A549 (cell line): ENCODE results near the gene CBFB. TPM values are rescaled to one million over a fixed set of nuclear protein-coding genes. Genes with fewer than 3 reads are reported as not detected.
"Not testable (repeated sequence)": the region's sequence is repeated elsewhere in the genome, so short reads cannot be mapped to it uniquely, and the experiment has no call there.

Experiments
- ATAC-seq, 2 experiments: fragments of 200-7000 bp in 1 of 2; fragments of >200 bp in 1 of 2; cut with Nextera tagmentation in 1 of 2; cut with Tn5 transposase in 1 of 2; 3 replicates each; pipeline versions ENCODE4 v1.8.0 to v1.9.1; 2018 to 2020; ENCODE audit warnings: mild to moderate bottlenecking in 1 of 2, moderate library complexity in 1 of 2
- CTCF ChIA-PET: fragments of 300-600 bp; sonication (Branson Sonifier 250); formaldehyde crosslinking; extraction: SDS; loops from one replicate; lab custom pipeline; 2021; ENCODE audit warnings: antibody characterized with exemption, inconsistent platforms; lab: Yijun Ruan, JAX
- POLR2A ChIA-PET: fragments of 350-600 bp; formaldehyde crosslinking; extraction: SDS; loops from one replicate; lab custom pipeline; 2021; ENCODE audit warnings: antibody characterized with exemption, inconsistent platforms; lab: Yijun Ruan, JAX
- DNase-seq, 2 experiments: peaks; one replicate each; pipeline versions ENCODE4 v3.0.0 to v3.0.0-alpha.2; 2011 to 2016; ENCODE audit warnings: low read depth in 1 of 2, low spot score in 1 of 2
- FAIRE-seq: peaks from 2 replicates; lab custom pipeline; 2011; peaks lifted over from hg19 to GRCh38; lab: Jason Lieb, UNC
- H3K27ac ChIP-seq, 2 experiments: fragments of >200 bp; sonication (Bioruptor Twin); formaldehyde crosslinking; 3 replicates each; pipeline ENCODE4 v1.5.1; 2016 to 2017
- H3K4me1 ChIP-seq: fragments of >200 bp; sonication (Bioruptor Twin); formaldehyde crosslinking; 3 replicates; pipeline ENCODE4 v1.6.1; 2016
- H3K4me2 ChIP-seq: fragments of >200 bp; sonication (Bioruptor Twin); formaldehyde crosslinking; 3 replicates; pipeline ENCODE4 v1.6.1; 2016
- H3K4me3 ChIP-seq: fragments of >200 bp; sonication (Bioruptor Twin); formaldehyde crosslinking; 3 replicates; pipeline ENCODE4 v1.5.1; 2016
- H3K9me3 ChIP-seq: fragments of >200 bp; sonication (Bioruptor Twin); formaldehyde crosslinking; 3 replicates; pipeline ENCODE4 v1.6.1; 2016
- ATOH8 ChIP-seq: fragments of 250-450 bp; sonication (Bioruptor Pico); IDR thresholded peaks from 2 replicates; pipeline ENCODE4 v1.5.0; 2020; ENCODE audit warnings: low read depth, mild to moderate bottlenecking, moderate library complexity
- CHD2 ChIP-seq: fragments of 150-350 bp; IDR thresholded peaks from 2 replicates; pipeline ENCODE4 v1.6.1; 2014; ENCODE audit warnings: low read length; ENCODE audit not compliant: partially characterized antibody
- E2F6 ChIP-seq: IDR thresholded peaks from 2 replicates; pipeline ENCODE4 v1.6.1; 2012; ENCODE audit warnings: low read depth, borderline replicate concordance
- EHF ChIP-seq: fragments of 250-450 bp; sonication (Bioruptor Pico); IDR thresholded peaks from 2 replicates; pipeline ENCODE4 v1.5.0; 2020; ENCODE audit warnings: mild to moderate bottlenecking
- EP300 ChIP-seq, 2 experiments: fragments of >200 bp; sonication (Bioruptor Twin); formaldehyde crosslinking; IDR thresholded peaks; 2 replicates in 1 of 2; 3 replicates in 1 of 2; pipeline ENCODE4 v1.6.1; 2016 to 2017
- GATA3 ChIP-seq: IDR thresholded peaks from 2 replicates; pipeline ENCODE4 v1.6.1; 2012; ENCODE audit warnings: borderline replicate concordance
- HES2 ChIP-seq: fragments of >200 bp; sonication (Bioruptor Twin); formaldehyde crosslinking; IDR thresholded peaks from 2 replicates; pipeline ENCODE4 v1.6.1; 2016
- HEYL ChIP-seq: fragments of 250-450 bp; sonication (Bioruptor Pico); IDR thresholded peaks from 2 replicates; pipeline ENCODE4 v1.8.0; 2021; ENCODE audit warnings: mild to moderate bottlenecking, moderate library complexity
- HMGXB4 ChIP-seq: fragments of 250-450 bp; sonication (Bioruptor Pico); IDR thresholded peaks from 2 replicates; pipeline ENCODE4 v1.5.0; 2021; ENCODE audit warnings: mild to moderate bottlenecking, moderate library complexity, borderline replicate concordance
- HOXA7 ChIP-seq: fragments of 250-450 bp; sonication (Bioruptor Pico); IDR thresholded peaks from 2 replicates; pipeline ENCODE4 v1.5.0; 2020; ENCODE audit warnings: mild to moderate bottlenecking, moderate library complexity
- JUNB ChIP-seq: fragments of >200 bp; sonication (Bioruptor Twin); formaldehyde crosslinking; IDR thresholded peaks from 2 replicates; pipeline ENCODE4 v1.6.1; 2016
- KDM5A ChIP-seq: fragments of 200-600 bp; sonication (generic); IDR thresholded peaks from 2 replicates; pipeline ENCODE4 v1.6.1; 2016; ENCODE audit warnings: antibody characterized with exemption, mild to moderate bottlenecking
- MAX ChIP-seq: IDR thresholded peaks from 2 replicates; pipeline ENCODE4 v1.6.1; 2012
- NFE2L2 ChIP-seq: fragments of 150-350 bp; conservative IDR thresholded peaks from 2 replicates; pipeline ENCODE4 v1.6.1; 2014; ENCODE audit warnings: low read length
- NPAS2 ChIP-seq: fragments of 250-450 bp; sonication (Bioruptor Pico); IDR thresholded peaks from 2 replicates; pipeline ENCODE4 v1.8.0; 2022; ENCODE audit warnings: mild to moderate bottlenecking, moderate library complexity, borderline replicate concordance
- NR3C1 ChIP-seq: fragments of >200 bp; sonication (Bioruptor Twin); formaldehyde crosslinking; IDR thresholded peaks from 3 replicates; pipeline ENCODE4 v1.6.1; 2017
- PHF8 ChIP-seq: fragments of 200-600 bp; sonication (generic); IDR thresholded peaks from 2 replicates; pipeline ENCODE4 v1.6.1; 2016; ENCODE audit warnings: low read depth, mild to moderate bottlenecking, antibody characterized with exemption, moderate library complexity, borderline replicate concordance
- POLR2AphosphoS2 ChIP-seq: conservative IDR thresholded peaks from 2 replicates; pipeline ENCODE4 v1.6.1; 2012; ENCODE audit warnings: low read length, improper control_type of control experiment, inconsistent platforms
- RAD21 ChIP-seq, 2 experiments: fragments of >200 bp in 1 of 2; sonication (Bioruptor Twin) in 1 of 2; formaldehyde crosslinking in 1 of 2; IDR thresholded peaks in 1 of 2; conservative IDR thresholded peaks in 1 of 2; 2 replicates in 1 of 2; 3 replicates in 1 of 2; pipeline ENCODE4 v1.6.1; 2012 to 2018; ENCODE audit warnings: inconsistent platforms in 1 of 2
- RARB ChIP-seq: fragments of 250-450 bp; sonication (Bioruptor Pico); IDR thresholded peaks from 2 replicates; pipeline ENCODE4 v1.8.0; 2021; ENCODE audit warnings: mild to moderate bottlenecking, moderate library complexity
- REST ChIP-seq: fragments of 200-600 bp; sonication (generic); IDR thresholded peaks from 2 replicates; pipeline ENCODE4 v1.6.1; 2016; ENCODE audit warnings: antibody characterized with exemption, mild to moderate bottlenecking, moderate library complexity
- RFX5 ChIP-seq: fragments of 450-650 bp; IDR thresholded peaks from 2 replicates; pipeline ENCODE4 v1.7.1; 2014; ENCODE audit warnings: antibody characterized with exemption, mild to moderate bottlenecking, moderate library complexity
- TFCP2L1 ChIP-seq: fragments of 250-450 bp; sonication (Bioruptor Pico); IDR thresholded peaks from 2 replicates; pipeline ENCODE4 v1.5.0; 2021; ENCODE audit warnings: mild to moderate bottlenecking
- USF2 ChIP-seq: fragments of 450-650 bp; IDR thresholded peaks from 2 replicates; pipeline ENCODE4 v1.6.1; 2014; ENCODE audit warnings: antibody characterized with exemption
- ZC3H11A ChIP-seq: fragments of 450-650 bp; IDR thresholded peaks from 2 replicates; pipeline ENCODE4 v1.6.1; 2014; ENCODE audit warnings: antibody characterized with exemption, mild to moderate bottlenecking
- ZNF302 ChIP-seq: fragments of 250-450 bp; sonication (Bioruptor Pico); IDR thresholded peaks from 2 replicates; pipeline ENCODE4 v1.9.0; 2021; ENCODE audit warnings: inconsistent platforms, mild to moderate bottlenecking, moderate library complexity
- ZSCAN20 ChIP-seq: fragments of 250-450 bp; sonication (Bioruptor Pico); IDR thresholded peaks from 2 replicates; pipeline ENCODE4 v1.8.0; 2022; ENCODE audit warnings: mild to moderate bottlenecking, moderate library complexity
- whole genome bisulfite sequencing: methylation state at CpG from one replicate; pipeline ENCODE4 v1.1.6; 2017; ENCODE audit errors: missing lambda C conversion rate; 5-methylcytosine and 5-hydroxymethylcytosine counted together
- polyA plus RNA-seq, 4 experiments: library from polyadenylated mRNA; depleted of rRNA in 3 of 4; stranded (reverse); fragments of >200 nt; fragmentation: RNase III in 1 of 4; extraction: RNeasy Plus Mini Kit Qiagen cat#74134 plus additional on column Dnase treatment in 1 of 4; gene quantifications; 2 replicates in 3 of 4; 3 replicates in 1 of 4; pipeline ENCODE4 v1.2.3, GENCODE V29; 2011 to 2017

The CBFB gene
- polyA plus RNA-seq, 2 of the 4 experiments (the other 2 are of a cell fraction) = 27.7 to 61.3 TPM

- ATAC-seq (no peak), FAIRE-seq (no peak), DNase-seq (no peak)
- Histone ChIP-seq H3K4me3 (no peak overlapping the region), H3K27ac (no peak overlapping the region), H3K4me1 (no peaks in the 10 kb centered on the region), H3K4me2 (no peak overlapping the region), H3K9me3 (no peaks in the 10 kb centered on the region)
- TF ChIP-seq ATOH8 = no peak
- no peak for TF ChIP-seq RFX5
- no peak for TF ChIP-seq TFCP2L1 (CRISPR knock-in tag)
- no peak for TF ChIP-seq KDM5A
- TF ChIP-seq ZSCAN20 (CRISPR knock-in tag) = no peak
- no peak for TF ChIP-seq NR3C1
- TF ChIP-seq NPAS2 (CRISPR knock-in tag) = no peak
- TF ChIP-seq E2F6 = no peak
- no peak for TF ChIP-seq POLR2AphosphoS2
- TF ChIP-seq HEYL (CRISPR knock-in tag) = no peak
- TF ChIP-seq CHD2 = no peak
- no peak for TF ChIP-seq RARB
- TF ChIP-seq HMGXB4 = no peak
- no peak for TF ChIP-seq JUNB
- no peak for TF ChIP-seq NFE2L2
- no peak for TF ChIP-seq GATA3
- no peak for TF ChIP-seq MAX
- no peak for TF ChIP-seq PHF8
- ChIA-PET CTCF (interaction anchor here (0.7 to 2.2 kb wide), 3 partner anchors 83 to 146 kb away, joined by 3 to 4 read pairs (median 4); no protein-coding TSS in a partner anchor), POLR2A (interaction anchor here (0.8 kb wide), 1 partner anchor 13 kb away, joined by 4 read pairs; no protein-coding TSS in a partner anchor)
- WGBS = 96% methylated on average over 2 of the region's 2 CpGs
Measured at GRCh38 chr16:67040906-67041305, 12.0 kb downstream of the CBFB start.

- POLR2A ChIA-PET = interaction anchor here (0.8 kb wide), 1 partner anchor 13 kb away, joined by 4 read pairs; no protein-coding TSS in a partner anchor
- ATAC-seq = peak in 1 of 2 experiments; percentile 44; a peak in 1 of 6 replicates
- H3K27ac ChIP-seq, H3K4me1 ChIP-seq, H3K4me3 ChIP-seq, H3K4me2 ChIP-seq, H3K9me3 ChIP-seq, FAIRE-seq, DNase-seq: not testable (repeated sequence)
- CTCF ChIA-PET = interaction anchor here (0.7 to 2.2 kb wide), 4 partner anchors 29 to 146 kb away, joined by 3 to 4 read pairs (median 4); no protein-coding TSS in a partner anchor
- WGBS = 92% methylated on average over 4 of the region's 4 CpGs
Measured at GRCh38 chr16:67041520-67041919, 12.6 kb downstream of the CBFB start.

- ChIA-PET CTCF (interaction anchor here (0.6 to 4.0 kb wide), 13 partner anchors 9 to 400 kb away, joined by 3 to 19 read pairs (median 4); no protein-coding TSS in a partner anchor), POLR2A (interaction anchor here (1.1 kb wide), 1 partner anchor 15 kb away, joined by 10 read pairs; no protein-coding TSS in a partner anchor)
- FAIRE-seq = no peak
- TF ChIP-seq EP300 (IDR thresholded peaks at IDR 0.05) (no peak), REST (no peak), HOXA7 (CRISPR knock-in tag) (no peak), RFX5 (no peak), ZC3H11A (no peak), HES2 (no peak), EHF (CRISPR knock-in tag) (no peak), RAD21 (conservative IDR thresholded peaks at IDR 0.05 in 1 of 2, IDR thresholded peaks at IDR 0.05 in 1 of 2) (no peak), NR3C1 (no peak), PHF8 (no peak), USF2 (no peak), ZNF302 (no peak)
Measured at GRCh38 chr16:67043420-67043819, 14.5 kb downstream of the CBFB start.

More at GRCh38 chr16:67043420-67043819, 14.5 kb downstream of the CBFB start:
- no peak for DNase-seq
- Histone ChIP-seq H3K4me1 (no peaks in the 10 kb centered on the region), H3K4me3 (no peak overlapping the region), H3K27ac (no peak overlapping the region), H3K9me3 (no peaks in the 10 kb centered on the region), H3K4me2 (no peak overlapping the region)
- no peak for ATAC-seq
- WGBS = 98% methylated on average over 1 of the region's 1 CpG
